Suprapubic skin (tissue), 4 donors: ENCODE data around the gene AGL.

ENCODE experiments used
- EP300 ChIP-seq: sonication (generic); formaldehyde crosslinking; IDR thresholded peaks from one replicate; pipeline ENCODE4 v1.6.1; 2017; ENCODE audit warnings: antibody characterized with exemption
- POLR2A ChIP-seq, 2 donors: fragments of 450-650 bp; IDR thresholded peaks; one replicate each; pipeline ENCODE4 v1.6.1; 2017; ENCODE audit warnings: antibody characterized with exemption in 2 of 2, mild to moderate bottlenecking in 2 of 2, moderate library complexity in 2 of 2
- POLR2AphosphoS5 ChIP-seq, 3 donors: sonication (generic); formaldehyde crosslinking; IDR thresholded peaks; one replicate each; pipeline ENCODE4 v1.6.1; 2017; ENCODE audit warnings: antibody characterized with exemption in 3 of 3
- TF ChIP-seq, protein P1 (sequence below), 2 donors: fragments of 200-600 bp in 1 of 2; fragments of 450-650 bp in 1 of 2; sonication (generic) in 1 of 2; IDR thresholded peaks; one replicate each; pipeline ENCODE4 v1.5.1; 2016 to 2019; ENCODE audit warnings: antibody characterized with exemption in 2 of 2, mild to moderate bottlenecking in 1 of 2, moderate library complexity in 1 of 2

DNA sequence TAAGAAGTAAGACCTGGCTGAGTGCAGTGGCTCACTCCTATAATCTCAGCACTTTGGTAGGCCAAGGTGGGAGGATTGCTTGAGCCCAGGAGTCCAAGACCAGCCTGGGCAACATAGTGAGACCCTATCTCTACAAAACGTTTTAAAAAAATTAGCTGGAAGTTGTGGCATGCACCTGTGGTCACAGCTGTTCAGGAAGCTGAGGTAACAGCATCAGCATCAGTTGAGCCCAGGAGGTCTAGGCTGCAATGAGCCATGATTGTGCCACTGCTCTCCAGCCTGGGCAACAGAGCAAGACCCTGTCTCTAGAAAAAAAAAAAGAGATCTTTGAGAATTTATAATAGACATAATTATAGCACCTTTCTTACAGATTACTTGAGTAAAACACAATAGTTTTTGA lies 36.0 kb downstream of the AGL start:
- TF ChIP-seq POLR2AphosphoS5 (IDR thresholded peaks at IDR 0.05) (no peak), POLR2A (IDR thresholded peaks at IDR 0.05) (no peak), EP300 (no peak)
- TF ChIP-seq, protein P1, sequence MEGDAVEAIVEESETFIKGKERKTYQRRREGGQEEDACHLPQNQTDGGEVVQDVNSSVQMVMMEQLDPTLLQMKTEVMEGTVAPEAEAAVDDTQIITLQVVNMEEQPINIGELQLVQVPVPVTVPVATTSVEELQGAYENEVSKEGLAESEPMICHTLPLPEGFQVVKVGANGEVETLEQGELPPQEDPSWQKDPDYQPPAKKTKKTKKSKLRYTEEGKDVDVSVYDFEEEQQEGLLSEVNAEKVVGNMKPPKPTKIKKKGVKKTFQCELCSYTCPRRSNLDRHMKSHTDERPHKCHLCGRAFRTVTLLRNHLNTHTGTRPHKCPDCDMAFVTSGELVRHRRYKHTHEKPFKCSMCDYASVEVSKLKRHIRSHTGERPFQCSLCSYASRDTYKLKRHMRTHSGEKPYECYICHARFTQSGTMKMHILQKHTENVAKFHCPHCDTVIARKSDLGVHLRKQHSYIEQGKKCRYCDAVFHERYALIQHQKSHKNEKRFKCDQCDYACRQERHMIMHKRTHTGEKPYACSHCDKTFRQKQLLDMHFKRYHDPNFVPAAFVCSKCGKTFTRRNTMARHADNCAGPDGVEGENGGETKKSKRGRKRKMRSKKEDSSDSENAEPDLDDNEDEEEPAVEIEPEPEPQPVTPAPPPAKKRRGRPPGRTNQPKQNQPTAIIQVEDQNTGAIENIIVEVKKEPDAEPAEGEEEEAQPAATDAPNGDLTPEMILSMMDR (IDR thresholded peaks at IDR 0.05): no peak
